GM12873 (cell line): ENCODE results near the gene NBAS.

Experiments used
- TF ChIP-seq, protein P1 (sequence below): IDR thresholded peaks from 2 replicates; pipeline ENCODE4 v1.5.1; 2012; ENCODE audit warnings: low read depth, mild to moderate bottlenecking, moderate library complexity, low read length, control low read depth; ENCODE audit not compliant: insufficient read depth; ENCODE audit errors: missing control alignments

The NBAS gene

GRCh38 chr2:15471606-15472005 is 89.5 kb downstream of the NBAS start:
- TF ChIP-seq, protein P1, sequence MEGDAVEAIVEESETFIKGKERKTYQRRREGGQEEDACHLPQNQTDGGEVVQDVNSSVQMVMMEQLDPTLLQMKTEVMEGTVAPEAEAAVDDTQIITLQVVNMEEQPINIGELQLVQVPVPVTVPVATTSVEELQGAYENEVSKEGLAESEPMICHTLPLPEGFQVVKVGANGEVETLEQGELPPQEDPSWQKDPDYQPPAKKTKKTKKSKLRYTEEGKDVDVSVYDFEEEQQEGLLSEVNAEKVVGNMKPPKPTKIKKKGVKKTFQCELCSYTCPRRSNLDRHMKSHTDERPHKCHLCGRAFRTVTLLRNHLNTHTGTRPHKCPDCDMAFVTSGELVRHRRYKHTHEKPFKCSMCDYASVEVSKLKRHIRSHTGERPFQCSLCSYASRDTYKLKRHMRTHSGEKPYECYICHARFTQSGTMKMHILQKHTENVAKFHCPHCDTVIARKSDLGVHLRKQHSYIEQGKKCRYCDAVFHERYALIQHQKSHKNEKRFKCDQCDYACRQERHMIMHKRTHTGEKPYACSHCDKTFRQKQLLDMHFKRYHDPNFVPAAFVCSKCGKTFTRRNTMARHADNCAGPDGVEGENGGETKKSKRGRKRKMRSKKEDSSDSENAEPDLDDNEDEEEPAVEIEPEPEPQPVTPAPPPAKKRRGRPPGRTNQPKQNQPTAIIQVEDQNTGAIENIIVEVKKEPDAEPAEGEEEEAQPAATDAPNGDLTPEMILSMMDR, result no peak

DNA sequence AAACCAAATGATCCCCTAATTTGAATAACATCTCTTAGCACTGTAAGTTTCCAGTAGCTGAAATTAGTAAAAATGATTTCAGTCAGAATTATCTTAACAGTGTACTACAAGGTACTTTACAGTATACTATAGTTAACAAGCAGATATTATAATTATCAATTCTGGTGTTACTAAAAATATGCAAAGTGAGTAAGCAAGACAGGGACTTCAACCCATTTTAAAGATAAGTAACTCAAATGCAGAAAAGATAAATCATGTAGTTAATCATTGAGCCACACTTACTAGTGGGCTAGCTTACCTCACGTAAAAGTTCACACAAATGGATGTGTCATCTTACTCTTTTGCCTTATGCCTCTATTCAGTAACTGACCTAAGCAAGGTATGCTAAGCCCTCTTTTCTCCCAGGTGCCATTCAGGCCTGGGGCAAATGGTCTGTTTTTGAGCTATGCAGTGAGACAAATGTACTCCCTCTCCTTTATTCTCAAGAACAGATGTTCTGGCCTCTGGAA is 101.0 kb downstream of the NBAS start:
- TF ChIP-seq, protein P1, result no peak

DNA sequence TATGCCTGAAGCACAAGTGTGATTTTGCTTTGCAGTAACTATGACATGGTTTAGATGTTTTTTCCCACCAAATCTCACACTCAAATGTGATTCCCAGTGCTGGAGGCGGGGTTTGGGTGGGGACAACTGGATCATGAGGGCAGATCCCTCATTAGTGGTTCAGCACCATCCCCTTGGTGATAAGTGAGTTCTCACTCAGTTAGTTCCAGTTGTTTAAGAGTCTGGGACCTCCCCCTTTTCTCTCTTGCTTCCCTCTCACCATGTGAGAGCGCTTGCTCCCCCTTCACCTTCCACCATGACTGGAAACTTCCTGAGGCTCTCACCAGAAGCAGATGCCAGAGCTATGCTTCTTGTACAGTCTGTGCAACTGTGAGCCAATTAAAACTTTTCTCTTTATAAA is 102.9 kb downstream of the NBAS start:
- TF ChIP-seq, protein P1, result no peak

DNA sequence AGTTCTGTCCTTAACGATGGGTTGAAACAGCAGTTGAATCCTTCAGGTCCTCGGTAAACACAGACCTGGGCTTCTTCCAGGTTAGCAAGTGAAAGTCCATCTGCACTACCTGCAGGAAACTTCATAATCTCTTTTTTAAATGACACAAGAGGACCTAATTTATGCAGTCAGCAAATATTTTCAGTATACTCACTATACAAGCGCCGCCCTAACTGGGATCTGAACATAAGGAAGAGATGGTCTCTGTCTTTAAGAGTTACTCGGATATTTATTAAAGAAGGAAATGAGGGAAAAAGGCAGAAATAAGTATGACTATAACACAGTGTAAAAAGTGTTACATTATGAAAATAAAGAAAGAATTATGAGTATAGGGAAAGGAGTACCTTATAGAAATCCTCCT is 103.3 kb downstream of the NBAS start:
- TF ChIP-seq, protein P1, result no peak

- TF ChIP-seq, protein P1, result no peak
These were observed 104.8 kb downstream of the NBAS start for GRCh38 chr2:15456352-15456751.

DNA sequence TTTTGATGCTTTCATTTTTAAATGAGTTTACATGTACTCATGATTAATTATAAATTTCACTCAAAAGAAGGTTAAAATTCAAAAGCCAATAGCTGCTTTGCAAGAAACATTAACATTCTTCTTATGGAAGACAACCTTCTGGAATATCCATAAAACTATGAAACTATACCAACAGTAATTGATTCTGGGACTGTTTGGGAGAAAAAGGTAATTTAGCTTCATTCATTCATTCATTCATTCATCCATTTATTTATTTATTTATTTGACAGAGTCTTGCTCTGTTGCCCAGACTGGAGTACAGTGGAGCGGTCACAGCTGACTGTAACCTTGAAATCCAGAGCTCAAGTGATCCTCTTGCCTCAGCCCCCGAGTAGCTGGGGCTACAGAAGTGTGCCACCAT is 110.3 kb downstream of the NBAS start:
- TF ChIP-seq, protein P1, result no peak

DNA sequence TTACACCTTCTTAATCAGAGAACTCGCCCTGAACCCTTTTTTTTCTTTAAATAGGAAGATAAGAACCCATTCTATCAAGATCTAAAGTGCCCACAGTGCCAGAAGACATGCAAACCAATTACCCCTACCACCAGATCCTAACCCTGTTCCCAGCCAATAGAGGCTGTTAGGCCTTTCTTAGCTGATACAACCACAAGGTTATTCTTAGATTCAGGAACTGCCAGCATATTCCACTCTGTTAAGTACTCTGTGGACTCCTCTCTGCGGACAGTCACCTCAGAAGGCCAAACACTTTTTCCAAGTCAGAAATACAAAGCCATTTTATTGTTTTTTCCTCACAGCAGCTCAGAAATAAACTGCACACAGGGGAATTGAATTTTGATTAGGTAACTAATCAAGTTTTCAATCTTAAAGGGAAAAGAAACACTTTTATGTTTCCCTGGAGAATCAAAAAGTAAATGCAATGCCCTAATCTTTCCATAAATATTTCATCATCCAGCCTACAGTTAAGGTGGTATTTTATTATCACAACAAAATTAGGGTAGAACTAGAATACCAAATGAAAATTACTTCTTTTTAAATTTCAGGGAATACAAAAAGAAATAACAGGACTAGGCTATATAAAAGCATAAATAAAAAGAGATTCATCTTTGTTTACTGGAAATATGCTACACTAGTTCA is 111.4 kb downstream of the NBAS start:
- TF ChIP-seq, protein P1, result no peak
